Measurements from ENCODE around the gene TREML4.
"Not testable (repeated sequence)": the region's sequence is repeated elsewhere in the genome, so short reads cannot be mapped to it uniquely, and the experiment has no call there.

TREML4 gene

DNA sequence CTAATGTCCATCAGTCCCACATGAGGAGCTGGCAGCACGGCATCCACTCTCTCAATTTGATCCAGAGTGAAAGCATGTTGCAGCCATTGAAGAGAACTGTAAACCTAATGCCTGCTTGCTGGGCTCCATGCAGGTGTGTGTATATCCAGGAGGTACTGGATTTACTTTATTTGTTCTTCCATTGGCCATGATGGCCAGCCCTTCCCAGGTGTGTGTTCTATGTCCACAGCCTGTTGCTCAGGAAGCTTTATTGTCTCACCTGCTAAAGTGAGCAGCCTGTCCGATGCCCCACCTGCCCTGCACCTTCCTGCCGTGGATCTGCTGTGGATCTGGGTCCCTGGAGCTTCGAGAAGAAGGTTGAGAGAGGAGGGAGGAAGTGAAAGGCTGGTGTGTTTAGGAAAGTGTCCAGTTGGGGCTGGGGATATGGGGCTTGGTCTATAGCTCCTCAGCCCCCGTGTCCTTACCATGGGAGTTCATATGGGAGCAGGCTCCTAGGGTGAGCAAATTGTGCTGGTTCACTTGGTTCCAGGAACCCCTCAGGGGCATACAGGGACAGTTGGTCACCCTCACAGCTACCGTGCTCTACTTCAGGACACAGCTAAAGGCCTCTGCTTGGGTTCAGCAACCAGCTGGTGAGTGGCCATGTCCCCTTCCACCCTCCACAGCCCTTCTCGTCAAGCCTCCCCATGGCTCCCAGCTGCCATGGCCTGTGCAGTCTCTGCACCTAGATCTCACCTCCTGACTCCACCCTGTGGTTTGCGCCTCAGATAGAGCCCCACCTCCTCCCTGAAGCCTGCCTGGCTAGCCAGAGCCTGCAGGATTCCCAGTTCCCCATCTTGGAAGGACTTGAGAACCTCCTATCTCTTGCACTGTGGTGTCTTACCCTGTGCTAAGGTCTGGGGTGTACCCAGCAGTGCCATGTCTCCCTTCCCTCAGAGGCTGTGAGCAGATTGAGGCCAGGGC, 39.9 kb upstream of the TREML4 start:
- no peak overlapping the region for H3K4me3 ChIP-seq (ENCODE audit: low read depth, low read length)
- no peak for DNase-seq (ENCODE audit: low read depth)
- no peak for TF ChIP-seq CTCF (IDR thresholded peaks at IDR 0.05; ENCODE audit: low read depth, low read length, missing control alignments)

- H3K4me3 ChIP-seq (ENCODE audit: low read depth, low read length); DNase-seq (ENCODE audit: low read depth): not testable (repeated sequence)
These were observed 39.1 kb upstream of the TREML4 start for GRCh38 chr6:41189046-41189445.

DNA sequence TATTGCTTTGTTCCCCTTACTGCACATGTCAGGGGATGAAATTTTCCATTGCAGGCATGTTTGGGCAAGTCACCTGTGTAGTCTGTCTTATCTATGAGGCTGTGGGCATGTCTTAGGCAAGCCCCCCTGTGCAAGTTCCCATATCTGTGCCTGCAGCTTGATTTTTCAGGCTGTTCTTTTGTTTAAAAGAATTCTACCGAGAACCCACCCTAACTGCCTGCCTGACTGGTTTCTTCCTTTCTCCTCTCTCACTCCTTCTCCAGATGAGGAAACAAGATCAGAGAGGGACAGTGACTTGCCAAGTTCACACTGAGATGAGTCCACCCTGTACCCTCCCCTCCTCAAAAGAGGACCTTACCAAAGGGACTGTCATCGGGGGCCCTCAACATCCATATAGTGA, 38.2 kb upstream of the TREML4 start:
- no peak for TF ChIP-seq CTCF (IDR thresholded peaks at IDR 0.05; ENCODE audit: low read depth, low read length, missing control alignments)
- DNase-seq (ENCODE audit: low read depth): no peak
- H3K4me3 ChIP-seq (ENCODE audit: low read depth, low read length): no peak overlapping the region

GRCh38 chr6:41190791-41191190, 37.4 kb upstream of the TREML4 start:
- no peak overlapping the region for H3K4me3 ChIP-seq (ENCODE audit: low read depth, low read length)
- peak; percentile 34 for TF ChIP-seq CTCF (IDR thresholded peaks at IDR 0.05; ENCODE audit: low read depth, low read length, missing control alignments)
- DNase-seq (ENCODE audit: low read depth): no peak

GRCh38 chr6:41191569-41191968, 36.6 kb upstream of the TREML4 start:
- DNase-seq (ENCODE audit: low read depth): no peak
- no peak overlapping the region for H3K4me3 ChIP-seq (ENCODE audit: low read depth, low read length)
- peak; percentile 68 for TF ChIP-seq CTCF (IDR thresholded peaks at IDR 0.05; ENCODE audit: low read depth, low read length, missing control alignments)

DNA sequence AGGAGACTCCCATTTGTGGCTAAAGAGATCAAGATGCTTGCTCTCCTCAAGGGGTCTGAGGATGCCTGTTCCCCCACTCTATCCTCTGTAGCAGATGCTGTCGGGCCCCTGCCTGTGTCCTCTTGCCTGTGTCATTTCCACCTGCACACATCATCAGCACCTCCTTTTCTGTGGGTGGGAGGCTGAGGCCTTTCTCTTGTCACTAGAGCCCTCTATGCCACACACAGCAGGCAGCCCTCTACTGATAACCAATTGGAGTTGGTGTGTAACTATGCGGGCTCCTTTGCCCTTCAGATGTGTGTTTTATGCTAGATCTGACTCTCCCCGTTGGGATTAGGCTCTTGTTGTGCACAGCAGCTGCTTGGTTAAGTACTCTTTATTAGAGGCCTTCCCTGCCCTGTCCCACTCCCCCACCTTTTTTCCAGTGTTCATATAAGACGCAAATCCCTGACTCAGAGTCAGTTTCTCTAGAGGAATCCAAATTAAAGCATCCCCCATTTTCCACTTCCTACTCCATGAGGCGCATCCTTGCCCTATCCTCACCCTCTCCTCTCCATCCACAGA, 34.9 kb upstream of the TREML4 start:
- no peak for DNase-seq (ENCODE audit: low read depth)
- no peak for TF ChIP-seq CTCF (IDR thresholded peaks at IDR 0.05; ENCODE audit: low read depth, low read length, missing control alignments)
- no peak overlapping the region for H3K4me3 ChIP-seq (ENCODE audit: low read depth, low read length)

DNA sequence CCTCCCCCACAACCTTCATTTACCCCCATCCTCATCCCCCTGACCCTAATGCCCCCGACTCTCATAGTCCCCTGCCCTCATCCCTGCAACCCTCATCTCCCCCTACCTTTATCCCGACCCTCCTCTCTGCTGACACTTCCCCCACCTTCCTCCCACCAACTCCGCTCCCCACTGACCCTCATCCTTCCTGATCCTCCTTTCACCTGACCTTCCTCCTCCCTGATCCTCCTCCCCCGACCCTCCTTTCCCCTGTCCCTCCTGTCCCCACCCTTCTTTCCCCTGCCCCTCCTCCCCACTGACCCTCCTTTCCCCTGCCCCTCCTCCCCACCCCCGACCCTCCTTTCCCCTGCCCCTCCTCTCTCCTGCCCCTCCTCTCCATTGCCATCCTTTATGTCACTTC, 34.3 kb upstream of the TREML4 start:
- DNase-seq (ENCODE audit: low read depth): no peak
- no peak overlapping the region for H3K4me3 ChIP-seq (ENCODE audit: low read depth, low read length)
- TF ChIP-seq CTCF (IDR thresholded peaks at IDR 0.05; ENCODE audit: low read depth, low read length, missing control alignments): no peak
